Duodenal mucosa (tissue), 2 donors: Measurements from ENCODE around the gene ABLIM2.

Experiments used
- H3K27ac ChIP-seq: one replicate; pipeline ENCODE4 v1.7.0; 2013; ENCODE audit warnings: low read depth, low read length
- H3K27me3 ChIP-seq, 2 donors: one replicate each; pipeline ENCODE4 v1.7.0; 2013; ENCODE audit warnings: low read length in 2 of 2, control low read depth in 1 of 2; ENCODE audit not compliant: insufficient read depth in 2 of 2, control insufficient read depth in 1 of 2
- H3K36me3 ChIP-seq, 2 donors: one replicate each; pipeline ENCODE4 v1.7.0; 2013; ENCODE audit warnings: low read length in 2 of 2, control low read depth in 1 of 2; ENCODE audit not compliant: insufficient read depth in 2 of 2, control insufficient read depth in 1 of 2
- H3K4me1 ChIP-seq, 2 donors: one replicate each; pipeline ENCODE4 v1.7.0; 2013; ENCODE audit warnings: low read length in 2 of 2, control low read depth in 1 of 2; ENCODE audit not compliant: insufficient read depth in 2 of 2, control insufficient read depth in 1 of 2
- H3K4me3 ChIP-seq, 2 donors: one replicate each; pipeline ENCODE4 v1.7.0; 2013; ENCODE audit warnings: low read length in 2 of 2, low read depth in 1 of 2
- H3K9ac ChIP-seq, 2 donors: one replicate each; pipeline ENCODE4 v1.7.0; 2013; ENCODE audit warnings: low read length in 2 of 2, low read depth in 1 of 2
- H3K9me3 ChIP-seq, 2 donors: one replicate each; pipeline ENCODE4 v1.7.0; 2013; ENCODE audit warnings: low read length in 2 of 2, control low read depth in 1 of 2; ENCODE audit not compliant: control insufficient read depth in 1 of 2

ABLIM2 gene

GRCh38 chr4:8182858-8183725 lies 24.5 kb upstream of the ABLIM2 start:
- no peaks in the 10 kb centered on the region for H3K27me3 ChIP-seq
- H3K9ac ChIP-seq, result no peak overlapping the region
- H3K27ac ChIP-seq, result no peak overlapping the region
- no peaks in the 10 kb centered on the region for H3K9me3 ChIP-seq
- H3K4me1 ChIP-seq, result peaks cover 15 to 23% of the 10 kb centered on the region in 2 donors
- H3K4me3 ChIP-seq, result peak overlapping the region in 1 of 2 donors; percentile 16
- no peaks in the 10 kb centered on the region for H3K36me3 ChIP-seq

DNA sequence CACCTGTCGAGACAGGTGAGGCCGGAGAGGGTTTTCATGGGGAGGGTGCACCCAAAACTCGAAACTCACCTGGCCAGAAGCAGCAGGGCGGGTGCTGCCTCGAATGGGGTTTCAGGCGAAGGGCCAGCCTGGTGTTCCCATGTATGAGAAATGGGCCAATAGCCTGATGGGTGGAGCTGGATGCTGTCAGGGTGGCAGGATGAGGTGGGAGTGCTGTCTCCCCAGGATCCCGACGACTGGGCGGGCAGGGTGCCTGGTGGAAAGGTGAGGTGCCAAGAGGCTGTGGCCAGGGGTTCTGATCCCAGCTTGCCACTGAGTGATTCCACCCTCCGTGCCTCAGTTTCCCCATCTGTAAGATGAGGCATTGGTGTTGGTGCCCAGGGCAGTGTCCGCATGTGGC lies 23.7 kb upstream of the ABLIM2 start:
- H3K9ac ChIP-seq, result no peak overlapping the region
- no peak overlapping the region for H3K4me3 ChIP-seq
- H3K9me3 ChIP-seq, result no peaks in the 10 kb centered on the region
- H3K4me1 ChIP-seq, result peaks cover 15 to 20% of the 10 kb centered on the region in 2 donors
- H3K36me3 ChIP-seq, result no peaks in the 10 kb centered on the region
- no peak overlapping the region for H3K27ac ChIP-seq
- no peaks in the 10 kb centered on the region for H3K27me3 ChIP-seq

DNA sequence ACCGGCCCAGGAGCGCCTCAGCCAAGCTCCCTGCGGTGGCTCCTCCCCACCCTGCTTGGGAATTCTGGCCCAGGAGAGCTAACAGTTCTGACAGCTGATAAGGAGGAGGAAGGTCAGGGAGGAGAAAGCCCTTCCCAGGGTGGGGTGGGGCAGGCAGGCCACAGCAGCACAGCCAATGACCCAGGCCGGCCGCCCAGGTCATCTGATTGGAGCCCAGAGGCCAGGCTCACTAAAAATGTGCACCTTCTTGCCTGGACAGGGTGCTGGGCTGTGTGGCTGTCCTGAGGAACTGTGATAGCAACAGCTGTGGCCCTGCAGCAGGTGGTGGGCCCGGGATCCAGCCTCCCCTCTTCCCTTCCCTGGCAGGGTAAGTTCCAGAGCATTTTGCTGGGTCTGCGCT lies 23.2 kb upstream of the ABLIM2 start:
- Histone ChIP-seq H3K27me3 (no peaks in the 10 kb centered on the region), H3K9me3 (no peaks in the 10 kb centered on the region), H3K9ac (no peak overlapping the region), H3K36me3 (no peaks in the 10 kb centered on the region), H3K4me1 (peaks cover 15 to 20% of the 10 kb centered on the region in 2 donors), H3K27ac (no peak overlapping the region), H3K4me3 (no peak overlapping the region)

DNA sequence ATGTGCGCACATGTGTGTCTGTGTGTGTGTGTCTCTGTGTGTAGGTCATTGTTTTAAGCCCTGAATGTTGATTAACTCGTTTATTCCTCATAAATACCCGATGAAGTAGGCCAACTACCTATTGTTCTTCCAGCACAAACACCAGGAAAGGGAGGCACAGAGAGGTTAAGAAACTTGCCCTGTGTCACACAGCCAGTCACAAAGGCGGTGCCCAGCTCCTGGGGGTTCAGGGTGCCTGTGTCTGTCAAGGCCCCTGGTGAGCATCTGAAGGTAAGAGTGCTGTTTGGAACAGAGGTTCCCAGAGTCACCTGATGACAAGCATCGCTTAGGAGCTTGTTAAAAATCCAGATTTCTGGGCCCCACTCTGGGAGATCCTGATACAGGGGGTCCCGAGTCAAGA lies 22.5 kb upstream of the ABLIM2 start:
- no peaks in the 10 kb centered on the region for H3K9me3 ChIP-seq
- H3K4me3 ChIP-seq, result no peak overlapping the region
- H3K36me3 ChIP-seq, result no peaks in the 10 kb centered on the region
- H3K27ac ChIP-seq, result no peak overlapping the region
- no peak overlapping the region for H3K9ac ChIP-seq
- no peaks in the 10 kb centered on the region for H3K27me3 ChIP-seq
- H3K4me1 ChIP-seq, result peaks cover 15 to 20% of the 10 kb centered on the region in 2 donors

DNA sequence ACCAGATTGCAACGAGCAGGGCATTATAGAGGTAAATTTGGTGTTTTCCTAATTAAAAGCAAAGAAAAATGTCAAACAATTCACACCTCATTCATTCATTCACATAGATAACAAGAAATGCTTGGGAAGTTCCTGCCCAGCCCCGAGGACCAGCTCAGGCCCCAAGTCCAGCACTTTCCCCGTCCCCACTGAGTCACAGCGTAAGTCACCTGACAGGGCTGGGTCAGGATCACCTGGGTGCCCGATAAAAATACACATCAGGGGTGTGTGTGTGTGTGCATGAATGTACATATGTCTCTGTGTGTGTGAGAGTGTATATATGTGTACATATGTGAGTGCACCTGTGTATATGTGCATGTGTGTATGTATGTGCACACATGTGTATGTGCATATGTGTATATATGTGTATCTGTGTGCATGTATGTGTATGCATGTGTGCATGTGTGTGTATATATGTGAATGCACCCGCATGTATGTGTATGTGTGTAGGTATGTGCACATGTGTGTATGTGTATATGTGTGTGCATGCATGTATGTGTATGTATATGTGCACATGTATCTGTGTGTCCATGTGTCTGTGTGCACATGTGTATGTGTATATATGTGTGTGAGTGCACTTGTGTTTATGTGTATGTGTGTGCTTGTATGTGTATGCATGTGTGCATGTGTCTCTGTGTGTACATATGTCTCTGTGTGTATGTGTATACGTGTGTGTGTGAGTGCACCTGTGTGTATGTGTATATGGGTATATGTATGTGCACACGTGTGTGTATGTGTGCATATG lies 21.9 kb upstream of the ABLIM2 start:
- Histone ChIP-seq H3K36me3 (no peaks in the 10 kb centered on the region), H3K27me3 (no peaks in the 10 kb centered on the region), H3K27ac (no peak overlapping the region), H3K4me1 (peaks cover 15 to 20% of the 10 kb centered on the region in 2 donors), H3K4me3 (no peak overlapping the region), H3K9ac (no peak overlapping the region), H3K9me3 (no peaks in the 10 kb centered on the region)

GRCh38 chr4:8179771-8180170 lies 21.2 kb upstream of the ABLIM2 start:
- H3K4me1 ChIP-seq, result peaks cover 15 to 20% of the 10 kb centered on the region in 2 donors
- H3K27ac ChIP-seq, result no peak overlapping the region
- H3K36me3 ChIP-seq, result no peaks in the 10 kb centered on the region

DNA sequence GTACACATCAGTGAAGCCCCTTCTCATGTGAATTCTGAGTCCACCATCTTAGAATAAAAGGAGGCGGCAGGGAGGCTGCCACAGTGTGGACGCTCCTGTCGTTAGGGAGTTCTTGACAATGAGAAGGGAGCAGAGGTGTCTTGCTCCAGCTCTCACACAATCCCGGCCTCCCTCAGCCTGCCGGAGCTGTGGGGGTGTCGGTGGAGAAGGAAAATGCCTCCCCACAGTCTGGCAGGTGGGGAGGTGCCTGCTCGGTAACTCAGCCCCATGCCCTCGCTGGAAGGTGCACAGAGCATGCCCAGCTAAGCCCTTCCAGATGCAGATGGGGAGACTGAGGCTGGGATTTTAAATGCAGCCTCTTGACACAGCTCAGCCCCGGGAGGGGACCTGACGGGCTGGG lies 20.5 kb upstream of the ABLIM2 start:
- H3K4me1 ChIP-seq, result peaks cover 15 to 20% of the 10 kb centered on the region in 2 donors
- H3K36me3 ChIP-seq, result no peaks in the 10 kb centered on the region

More at GRCh38 chr4:8179771-8180170, 21.2 kb upstream of the ABLIM2 start:
- Histone ChIP-seq H3K4me3 (no peak overlapping the region), H3K9ac (no peak overlapping the region), H3K27me3 (peaks cover 0 to 2% of the 10 kb centered on the region in 2 donors), H3K9me3 (no peaks in the 10 kb centered on the region)

DNA sequence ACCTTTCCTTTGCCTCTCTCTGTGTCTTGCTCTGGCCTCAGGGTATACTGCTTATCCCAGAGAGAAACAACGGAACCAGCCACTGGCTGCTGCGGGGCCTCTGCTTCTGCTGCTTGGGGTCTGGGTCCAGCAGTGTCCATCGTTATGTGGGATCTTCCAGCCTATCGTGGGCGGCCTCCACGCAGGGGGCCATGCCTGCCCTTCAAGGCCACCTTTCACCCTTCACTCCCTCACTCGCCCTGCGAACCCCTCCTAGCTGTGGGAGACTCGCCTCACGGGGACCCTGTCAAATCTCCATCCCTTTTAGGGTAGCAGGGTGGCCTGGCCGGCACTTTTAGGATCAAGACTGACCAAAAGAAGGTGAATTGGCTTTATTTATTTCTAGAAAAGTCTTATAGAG lies 19.3 kb upstream of the ABLIM2 start:
- no peak overlapping the region for H3K27ac ChIP-seq
- H3K4me3 ChIP-seq, result no peak overlapping the region
- peaks cover 12 to 17% of the 10 kb centered on the region in 2 donors for H3K4me1 ChIP-seq
- H3K36me3 ChIP-seq, result no peaks in the 10 kb centered on the region
- H3K9me3 ChIP-seq, result no peaks in the 10 kb centered on the region
- H3K9ac ChIP-seq, result no peak overlapping the region
- H3K27me3 ChIP-seq, result peaks cover 0 to 2% of the 10 kb centered on the region in 2 donors

More for the DNA sequence above, 20.5 kb upstream of the ABLIM2 start:
- no peak overlapping the region for H3K27ac ChIP-seq
- H3K4me3 ChIP-seq, result no peak overlapping the region
- H3K27me3 ChIP-seq, result peaks cover 0 to 2% of the 10 kb centered on the region in 2 donors
- no peak overlapping the region for H3K9ac ChIP-seq
- H3K9me3 ChIP-seq, result no peaks in the 10 kb centered on the region

DNA sequence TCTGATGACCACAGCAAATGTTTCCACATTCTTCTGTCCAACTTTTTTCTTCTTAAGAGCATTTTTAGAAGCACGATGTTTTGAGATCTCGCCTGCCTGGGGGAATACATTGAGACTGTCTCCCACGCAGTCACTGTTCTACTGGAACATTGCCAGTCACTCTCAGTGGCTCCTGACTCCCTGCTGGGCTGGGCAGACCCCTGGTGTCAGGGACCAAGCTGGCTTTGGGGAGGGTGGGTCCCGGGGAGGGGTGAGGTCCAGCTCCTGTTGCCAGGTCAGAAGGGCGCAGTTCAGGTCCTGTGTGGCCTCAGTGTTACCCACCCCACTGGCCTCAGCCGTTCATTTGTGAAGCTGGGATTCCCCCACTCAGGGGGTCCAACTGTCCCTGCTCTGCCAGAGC lies 18.9 kb upstream of the ABLIM2 start:
- Histone ChIP-seq H3K9ac (no peak overlapping the region), H3K27ac (no peak overlapping the region), H3K27me3 (peaks cover 0 to 2% of the 10 kb centered on the region in 2 donors), H3K4me3 (no peak overlapping the region), H3K9me3 (no peaks in the 10 kb centered on the region), H3K36me3 (no peaks in the 10 kb centered on the region), H3K4me1 (peaks cover 8 to 13% of the 10 kb centered on the region in 2 donors)
